ENCODE results near the gene NFATC2. TPM values are rescaled to one million over a fixed set of nuclear protein-coding genes. Genes with fewer than 3 reads are reported as not detected.
"Not testable (repeated sequence)": the region's sequence is repeated elsewhere in the genome, so short reads cannot be mapped to it uniquely, and the experiment has no call there.

Gene NFATC2
- total and polyA plus RNA-seq, 12 donors = 0.61 to 7.7 (median 4.0) TPM

- Histone ChIP-seq H3K4me1 (replicated peaks in 1 of 2) (no peaks in the 10 kb centered on the region), H3K36me3 (replicated peaks in 1 of 2) (no peaks in the 10 kb centered on the region), H3K9me3 (replicated peaks in 1 of 3) (no peaks in the 10 kb centered on the region), H3K4me3 (no peak overlapping the region), H3K27me3 (no peaks in the 10 kb centered on the region), H3K27ac (no peak overlapping the region)
- DNase-seq = no peak
- TF ChIP-seq CTCF (IDR thresholded peaks at IDR 0.05) = no peak
- TF ChIP-seq POLR2A (IDR thresholded peaks at IDR 0.05) = no peak
- WGBS, 4 donors = 86 to 91% (median 89%) methylated on average over 14 of the region's 14 CpGs
- intact Hi-C loops (cut with DNase I) = no loop called here
Measured at GRCh38 chr20:51480507-51481270, 61.8 kb downstream of the NFATC2 start.

GRCh38 chr20:51476106-51476505 lies 66.4 kb downstream of the NFATC2 start:
- H3K36me3 ChIP-seq (replicated peaks in 1 of 2); H3K27ac ChIP-seq; H3K4me3 ChIP-seq; H3K4me1 ChIP-seq (replicated peaks in 1 of 2); DNase-seq; intact Hi-C loops (cut with DNase I); H3K27me3 ChIP-seq; H3K9me3 ChIP-seq (replicated peaks in 1 of 3): not testable (repeated sequence)
- 71 to 90% (median 83%) methylated on average over 1 of the region's 1 CpG for WGBS, 4 donors

- peaks cover 0 to 3% of the 10 kb centered on the region in 2 donors for H3K36me3 ChIP-seq (replicated peaks in 1 of 2)
- WGBS, 4 donors = 89 to 97% (median 93%) methylated on average over 18 to 19 of the region's 19 CpGs
- H3K27ac ChIP-seq = no peak overlapping the region
- DNase-seq = no peak
- TF ChIP-seq CTCF (IDR thresholded peaks at IDR 0.05) (no peak), POLR2A (IDR thresholded peaks at IDR 0.05) (no peak)
- no peaks in the 10 kb centered on the region for H3K4me1 ChIP-seq (replicated peaks in 1 of 2)
- intact Hi-C loops (cut with DNase I) = no loop called here
- H3K4me3 ChIP-seq = no peak overlapping the region
- H3K9me3 ChIP-seq (replicated peaks in 1 of 3) = no peaks in the 10 kb centered on the region
- no peaks in the 10 kb centered on the region for H3K27me3 ChIP-seq
Measured at GRCh38 chr20:51473771-51474170, 68.7 kb downstream of the NFATC2 start.

GRCh38 chr20:51473256-51473655 lies 69.3 kb downstream of the NFATC2 start:
- TF ChIP-seq CTCF (IDR thresholded peaks at IDR 0.05) = no peak
- no peak for TF ChIP-seq POLR2A (IDR thresholded peaks at IDR 0.05)
- Histone ChIP-seq H3K9me3 (replicated peaks in 1 of 3) (no peaks in the 10 kb centered on the region), H3K27me3 (no peaks in the 10 kb centered on the region), H3K27ac (no peak overlapping the region), H3K36me3 (replicated peaks in 1 of 2) (peaks cover 0 to 3% of the 10 kb centered on the region in 2 donors), H3K4me3 (no peak overlapping the region), H3K4me1 (replicated peaks in 1 of 2) (no peaks in the 10 kb centered on the region)
- intact Hi-C loops (cut with DNase I) = no loop called here
- 92 to 96% (median 94%) methylated on average over 3 to 4 of the region's 4 CpGs for WGBS, 4 donors
- DNase-seq = no peak

GRCh38 chr20:51470907-51471411 lies 71.6 kb downstream of the NFATC2 start:
- Histone ChIP-seq H3K4me3 (no peak overlapping the region), H3K4me1 (replicated peaks in 1 of 2) (no peaks in the 10 kb centered on the region), H3K9me3 (replicated peaks in 1 of 3) (no peaks in the 10 kb centered on the region), H3K27me3 (no peaks in the 10 kb centered on the region), H3K36me3 (replicated peaks in 1 of 2) (peaks cover 0 to 3% of the 10 kb centered on the region in 2 donors), H3K27ac (no peak overlapping the region)
- 86 to 96% (median 92%) methylated on average over 3 of the region's 3 CpGs for WGBS, 4 donors
- TF ChIP-seq CTCF (IDR thresholded peaks at IDR 0.05) (no peak), POLR2A (IDR thresholded peaks at IDR 0.05) (no peak)
- intact Hi-C loops (cut with DNase I) = no loop called here
- DNase-seq = no peak
